ENCODE data around the gene RIC8B. TPM values are rescaled to one million over a fixed set of nuclear protein-coding genes. Genes with fewer than 3 reads are reported as not detected.

RIC8B gene
- total RNA-seq, 1 experiment from 2014 or later = 29.0 TPM

DNA sequence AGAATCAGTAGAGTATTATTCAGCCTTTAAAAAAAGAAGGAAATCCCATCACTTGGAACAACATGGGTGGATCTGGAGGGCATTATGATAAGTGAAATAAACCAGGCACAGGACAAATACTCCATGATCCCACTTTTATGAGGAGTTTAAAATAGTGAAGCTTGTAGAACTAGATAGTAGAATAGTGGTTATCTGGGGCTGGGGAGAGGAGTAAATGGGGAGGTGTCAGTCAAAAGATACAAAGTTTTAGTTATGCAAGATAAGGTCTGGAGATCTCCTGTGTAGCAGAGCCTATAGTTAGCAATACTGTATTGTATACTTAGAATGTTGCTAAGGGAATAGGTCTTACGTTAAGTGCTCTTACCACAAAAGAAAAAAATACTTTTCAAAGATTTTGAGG is 64.9 kb downstream of the RIC8B start:
- H2BK120ac ChIP-seq (ENCODE audit: low read depth, low read length, poor library complexity, severe bottlenecking) = no peak overlapping the region
- H4K8ac ChIP-seq (replicated peaks; ENCODE audit: insufficient read length, low read depth, low read length) = no peak overlapping the region
- no peak for TF ChIP-seq CTCF (conservative IDR thresholded peaks at IDR 0.05)
- no peak overlapping the region for H3K23ac ChIP-seq (ENCODE audit: insufficient read length, low read depth, low read length)
- H3K9ac ChIP-seq (ENCODE audit: extremely low read depth, insufficient read length, low read length) = no peak overlapping the region
- no peak overlapping the region for H2AFZ ChIP-seq (ENCODE audit: low read length)
- no peaks in the 10 kb centered on the region for H3K79me1 ChIP-seq (ENCODE audit: insufficient read depth, low read depth, low read length, poor library complexity, severe bottlenecking)
- no peak overlapping the region for H2BK20ac ChIP-seq (ENCODE audit: low read depth, low read length, poor library complexity, severe bottlenecking)
- H3K56ac ChIP-seq (ENCODE audit: insufficient read length, low read depth, low read length) = no peak overlapping the region
- H3K36me3 Mint-ChIP-seq (ENCODE audit: insufficient read depth in 1 of 3, low read depth in 3 of 3) = peaks cover 2 to 12% (median 11%) of the 10 kb centered on the region in 3 experiments; a peak in 4 of 7 replicates
- no peak overlapping the region for H3K4me3 Mint-ChIP-seq
- H4K20me1 ChIP-seq (ENCODE audit: control insufficient read depth, insufficient read depth, insufficient read length) = no peaks in the 10 kb centered on the region
- no peaks in the 10 kb centered on the region for H3K23me2 ChIP-seq (ENCODE audit: insufficient read length, low read depth, low read length, poor library complexity, severe bottlenecking)
- no peak overlapping the region for H2BK12ac ChIP-seq (ENCODE audit: insufficient read length, low read depth, low read length)
- no peaks in the 10 kb centered on the region for H3K79me2 ChIP-seq (ENCODE audit: insufficient read depth, low read length)
- H3K9me3 Mint-ChIP-seq = no peaks in the 10 kb centered on the region
- no peak overlapping the region for H3K27ac ChIP-seq (ENCODE audit: insufficient read length, low read depth, low read length)
- H2AK5ac ChIP-seq (ENCODE audit: insufficient read length, low read length) = no peak overlapping the region
- H2BK5ac ChIP-seq (ENCODE audit: insufficient read length, low read length) = no peak overlapping the region
- H3K9me3 ChIP-seq (ENCODE audit: control insufficient read depth, low read depth, low read length) = no peaks in the 10 kb centered on the region
- DNase-seq = no peak
- no peak overlapping the region for H4K91ac ChIP-seq (ENCODE audit: insufficient read length, low read depth, low read length)
- H3K27me3 Mint-ChIP-seq (ENCODE audit: low read depth) = no peaks in the 10 kb centered on the region
- H3K27me3 ChIP-seq (ENCODE audit: insufficient read depth, low read length) = no peaks in the 10 kb centered on the region
- H3K4me1 Mint-ChIP-seq = peaks cover 9 to 21% of the 10 kb centered on the region in 2 experiments
- H3K14ac ChIP-seq (ENCODE audit: insufficient read depth, low read length) = no peak overlapping the region
- no peak overlapping the region for H4K5ac ChIP-seq (ENCODE audit: insufficient read length, low read depth, low read length)
- H3K4me1 ChIP-seq (ENCODE audit: insufficient read depth, low read length) = peaks cover 5% of the 10 kb centered on the region; the same call in 1 of the 2 replicates
- no peak overlapping the region for H3K18ac ChIP-seq (ENCODE audit: insufficient read length, low read depth, low read length)
- no peak overlapping the region for H3K4ac ChIP-seq (ENCODE audit: low read depth, low read length)
- no peak overlapping the region for H2BK15ac ChIP-seq (ENCODE audit: low read depth, low read length)
- H3K27ac Mint-ChIP-seq = peak overlapping the region in 2 of 3 experiments; percentile 37 to 52; a peak in 2 of 7 replicates
- no peak overlapping the region for H3K4me2 ChIP-seq (ENCODE audit: insufficient read depth, insufficient read length, low read length)
- WGBS (ENCODE audit: extremely low coverage, insufficient read length, low lambda C conversion rate) = no CpG with 5 or more reads among the region's 1 CpG
- H3T11ph ChIP-seq (ENCODE audit: low read length) = no peak overlapping the region

Measured in H9 (cell line).